Gastrocnemius medialis (tissue), 4 donors: Measurements from ENCODE around the gene RAD23B. TPM values are rescaled to one million over a fixed set of nuclear protein-coding genes. Genes with fewer than 3 reads are reported as not detected.
A peak's percentile ranks its signal among the peaks of the same experiment; 100 is the strongest.

Experiments used
- ATAC-seq, 2 donors: fragments of 150-250 bp; one replicate each; pipeline ENCODE4 v1.9.1; 2016
- DNase-seq, 2 donors: peaks; one replicate each; pipeline ENCODE4 v3.0.0-alpha.2; 2019
- H3K27ac ChIP-seq, 4 donors: fragments of 200-600 bp; sonication (generic); 1 replicate in 1 of 4; 2 replicates in 3 of 4; pipeline ENCODE4 v1.5.1; 2016 to 2018; ENCODE audit warnings: mild to moderate bottlenecking in 2 of 4, moderate library complexity in 1 of 4
- H3K27me3 ChIP-seq, 3 donors: fragments of 200-600 bp; sonication (generic) in 2 of 3; 1 replicate in 1 of 3; 2 replicates in 2 of 3; pipeline versions ENCODE4 v1.5.1 to v1.6.0; 2016 to 2019; ENCODE audit warnings: mild to moderate bottlenecking in 1 of 3, moderate library complexity in 1 of 3
- H3K36me3 ChIP-seq, 2 donors: fragments of 200-600 bp; sonication (generic) in 1 of 2; one replicate each; pipeline ENCODE4 v1.5.1; 2017 to 2018
- H3K4me1 ChIP-seq, 2 donors: fragments of 200-600 bp; sonication (generic) in 1 of 2; one replicate each; pipeline ENCODE4 v1.5.1; 2016 to 2017; ENCODE audit warnings: mild to moderate bottlenecking in 2 of 2
- H3K4me3 ChIP-seq, 4 donors: fragments of 200-600 bp; sonication (generic) in 3 of 4; 1 replicate in 1 of 4; 2 replicates in 3 of 4; pipeline ENCODE4 v1.5.1; 2016 to 2019; ENCODE audit warnings: mild to moderate bottlenecking in 2 of 4
- H3K9me3 ChIP-seq, 3 donors: fragments of 200-600 bp; sonication (generic) in 2 of 3; 1 replicate in 1 of 3; 2 replicates in 2 of 3; pipeline ENCODE4 v1.5.1; 2016 to 2019
- POLR2A ChIP-seq, 2 donors: fragments of 450-650 bp; IDR thresholded peaks; one replicate each; pipeline ENCODE4 v1.6.1; 2017; ENCODE audit warnings: antibody characterized with exemption in 2 of 2, mild to moderate bottlenecking in 2 of 2, moderate library complexity in 2 of 2
- in situ Hi-C, 4 donors: fragments of 200-750 bp; cut with MboI; loops; one replicate each; pipeline versions ENCODE4 v1.15.0 to v1.8.0; 2017; ENCODE audit warnings: low sequenced_read_pairs in 4 of 4
- intact Hi-C: fragments of 100-400 bp; cut with DNase I; formaldehyde crosslinking; loops from one replicate; pipeline ENCODE4 v1.15.1; 2023; ENCODE audit warnings: low total_unique reads
- total RNA-seq, 4 donors: library from RNA; depleted of rRNA; stranded (reverse); fragments of >200 nt; gene quantifications; one replicate each; pipeline versions ENCODE4 v1.1.0 to v1.2.3, GENCODE V29; 2016
- TF ChIP-seq, protein P1 (sequence below), 5 experiments: fragments of 450-650 bp in 3 of 5; fragments of 200-600 bp in 2 of 5; sonication (generic) in 2 of 5; IDR thresholded peaks in 4 of 5; conservative IDR thresholded peaks in 1 of 5; 1 replicate in 4 of 5; 2 replicates in 1 of 5; pipeline ENCODE4 v1.5.1; 2016 to 2019; ENCODE audit warnings: antibody characterized with exemption in 5 of 5, mild to moderate bottlenecking in 3 of 5, moderate library complexity in 3 of 5

RAD23B gene
- total RNA-seq, 4 donors from 2014 or later, result 163 to 249 (median 188) TPM

GRCh38 chr9:107335331-107335730 lies 52.3 kb downstream of the RAD23B start:
- Histone ChIP-seq H3K36me3 (peaks cover 0 to 52% of the 10 kb centered on the region in 2 donors), H3K27ac (no peak overlapping the region), H3K27me3 (no peaks in the 10 kb centered on the region), H3K4me1 (peaks cover 18 to 25% of the 10 kb centered on the region in 2 donors), H3K9me3 (no peaks in the 10 kb centered on the region), H3K4me3 (no peak overlapping the region)
- TF ChIP-seq POLR2A (IDR thresholded peaks at IDR 0.05), result no peak
- TF ChIP-seq, protein P1, sequence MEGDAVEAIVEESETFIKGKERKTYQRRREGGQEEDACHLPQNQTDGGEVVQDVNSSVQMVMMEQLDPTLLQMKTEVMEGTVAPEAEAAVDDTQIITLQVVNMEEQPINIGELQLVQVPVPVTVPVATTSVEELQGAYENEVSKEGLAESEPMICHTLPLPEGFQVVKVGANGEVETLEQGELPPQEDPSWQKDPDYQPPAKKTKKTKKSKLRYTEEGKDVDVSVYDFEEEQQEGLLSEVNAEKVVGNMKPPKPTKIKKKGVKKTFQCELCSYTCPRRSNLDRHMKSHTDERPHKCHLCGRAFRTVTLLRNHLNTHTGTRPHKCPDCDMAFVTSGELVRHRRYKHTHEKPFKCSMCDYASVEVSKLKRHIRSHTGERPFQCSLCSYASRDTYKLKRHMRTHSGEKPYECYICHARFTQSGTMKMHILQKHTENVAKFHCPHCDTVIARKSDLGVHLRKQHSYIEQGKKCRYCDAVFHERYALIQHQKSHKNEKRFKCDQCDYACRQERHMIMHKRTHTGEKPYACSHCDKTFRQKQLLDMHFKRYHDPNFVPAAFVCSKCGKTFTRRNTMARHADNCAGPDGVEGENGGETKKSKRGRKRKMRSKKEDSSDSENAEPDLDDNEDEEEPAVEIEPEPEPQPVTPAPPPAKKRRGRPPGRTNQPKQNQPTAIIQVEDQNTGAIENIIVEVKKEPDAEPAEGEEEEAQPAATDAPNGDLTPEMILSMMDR (IDR thresholded peaks at IDR 0.05 in 4 of 5, conservative IDR thresholded peaks at IDR 0.05 in 1 of 5), result no peak
- ATAC-seq (no peak), DNase-seq (no peak)
- intact Hi-C loops, result no loop called here
- in situ Hi-C loops, result loop anchor here in 1 of 4 donors (25.0 kb wide), 1 partner anchor 98 kb away; no protein-coding TSS in a partner anchor

DNA sequence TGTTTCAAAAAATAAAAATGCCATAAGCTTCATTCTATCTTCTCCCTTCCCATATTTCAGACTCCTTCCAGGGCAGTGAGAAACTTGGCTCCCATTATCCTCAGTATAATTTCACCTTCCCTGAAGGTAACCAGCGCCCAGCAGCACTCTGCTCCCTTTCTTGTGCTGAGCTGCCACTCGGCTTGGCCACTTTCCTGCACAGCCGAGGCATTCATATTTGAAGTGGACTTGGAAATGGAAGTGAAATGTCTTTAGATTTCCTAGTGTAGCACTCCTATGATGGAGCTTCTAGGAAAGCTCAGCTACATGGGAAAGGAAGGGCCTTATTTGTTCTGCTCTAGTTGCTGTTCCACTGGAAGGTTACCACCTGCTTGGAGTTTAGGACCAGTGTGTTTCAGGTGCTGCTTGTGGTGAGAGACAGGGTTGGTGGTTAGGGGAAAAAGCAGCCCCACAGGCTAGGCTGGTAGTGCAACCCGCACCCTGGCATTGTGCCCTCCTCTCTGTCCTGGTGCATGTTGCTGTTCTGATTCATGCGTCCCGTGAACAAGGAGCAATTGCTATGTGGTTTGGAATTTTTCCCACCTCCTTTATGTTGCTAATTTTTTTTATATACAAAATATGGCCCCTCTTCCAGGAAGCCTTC lies 53.8 kb downstream of the RAD23B start:
- in situ Hi-C loops, result loop anchor here in 1 of 4 donors (25.0 kb wide), 1 partner anchor 100 kb away; no protein-coding TSS in a partner anchor
- H3K4me1 ChIP-seq, result peaks cover 18 to 25% of the 10 kb centered on the region in 2 donors
- peak in 1 of 2 donors; percentile 57 for DNase-seq
- intact Hi-C loops, result no loop called here
- no peaks in the 10 kb centered on the region for H3K9me3 ChIP-seq
- peak; percentile 13 to 49 for ATAC-seq
- H3K27me3 ChIP-seq, result no peaks in the 10 kb centered on the region
- no peak overlapping the region for H3K4me3 ChIP-seq
- TF ChIP-seq POLR2A (IDR thresholded peaks at IDR 0.05), result no peak
- TF ChIP-seq, protein P1 (IDR thresholded peaks at IDR 0.05 in 4 of 5, conservative IDR thresholded peaks at IDR 0.05 in 1 of 5), result no peak
- peaks cover 0 to 37% of the 10 kb centered on the region in 2 donors for H3K36me3 ChIP-seq
- peak overlapping the region; percentile 40 to 69 (median 58) for H3K27ac ChIP-seq

GRCh38 chr9:107337676-107338590 lies 54.9 kb downstream of the RAD23B start:
- no peaks in the 10 kb centered on the region for H3K27me3 ChIP-seq
- no peak overlapping the region for H3K4me3 ChIP-seq
- ATAC-seq (peak in 1 of 2 donors; percentile 6), DNase-seq (no peak)
- peaks cover 18 to 25% of the 10 kb centered on the region in 2 donors for H3K4me1 ChIP-seq
- intact Hi-C loops (no loop called here), in situ Hi-C loops (loop anchor here in 1 of 4 donors (25.0 kb wide), 1 partner anchor 101 kb away; no protein-coding TSS in a partner anchor)
- H3K9me3 ChIP-seq, result no peaks in the 10 kb centered on the region
- peak overlapping the region; percentile 33 to 69 (median 50) for H3K27ac ChIP-seq
- no peak for TF ChIP-seq POLR2A (IDR thresholded peaks at IDR 0.05)
- TF ChIP-seq, protein P1 (IDR thresholded peaks at IDR 0.05 in 4 of 5, conservative IDR thresholded peaks at IDR 0.05 in 1 of 5), result no peak
- peaks cover 0 to 26% of the 10 kb centered on the region in 2 donors for H3K36me3 ChIP-seq

DNA sequence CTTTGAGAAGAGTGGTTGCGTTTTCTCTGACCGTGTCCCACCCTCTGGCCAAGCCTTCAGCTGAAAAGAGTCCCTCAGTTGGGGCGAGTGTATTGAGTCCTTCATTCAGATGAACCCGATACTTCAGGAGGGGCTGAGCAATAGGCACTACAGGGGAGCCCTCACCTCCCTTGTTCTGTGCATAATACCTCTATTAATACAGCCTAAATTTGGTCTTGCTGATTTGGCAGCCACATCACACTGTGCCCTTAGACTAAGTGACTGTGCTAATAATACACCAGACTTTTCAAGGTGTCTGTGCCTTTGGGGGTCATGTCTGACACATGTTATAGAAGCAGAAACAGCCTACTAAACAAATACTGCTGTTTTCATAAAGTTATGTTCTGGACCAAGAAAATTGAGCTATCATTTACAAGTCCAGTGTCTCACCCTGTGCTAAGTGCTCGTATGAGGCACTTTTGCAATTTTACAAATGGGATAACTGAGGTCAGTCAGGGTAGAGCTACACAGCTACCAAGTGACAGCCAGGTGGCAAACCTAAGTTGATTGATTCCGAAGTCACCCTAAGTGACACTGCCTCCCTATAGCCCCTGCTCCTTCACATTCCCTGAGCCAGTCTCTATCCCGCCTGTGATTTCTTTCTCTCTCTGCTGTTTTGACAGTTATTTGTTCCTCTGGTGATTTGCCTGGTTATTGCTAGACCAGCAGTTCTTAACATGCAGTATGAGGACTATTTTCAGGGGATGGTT lies 56.0 kb downstream of the RAD23B start:
- in situ Hi-C loops (loop anchor here in 1 of 4 donors (25.0 kb wide), 1 partner anchor 102 kb away; no protein-coding TSS in a partner anchor), intact Hi-C loops (no loop called here)
- peaks cover 0 to 14% of the 10 kb centered on the region in 2 donors for H3K36me3 ChIP-seq
- no peaks in the 10 kb centered on the region for H3K9me3 ChIP-seq
- H3K27me3 ChIP-seq, result no peaks in the 10 kb centered on the region
- no peak for TF ChIP-seq POLR2A (IDR thresholded peaks at IDR 0.05)
- TF ChIP-seq, protein P1 (IDR thresholded peaks at IDR 0.05 in 4 of 5, conservative IDR thresholded peaks at IDR 0.05 in 1 of 5), result no peak
- ATAC-seq (no peak), DNase-seq (no peak)
- H3K27ac ChIP-seq, result peak overlapping the region in 1 of 4 donors; percentile 60
- H3K4me1 ChIP-seq, result peaks cover 18 to 25% of the 10 kb centered on the region in 2 donors
- H3K4me3 ChIP-seq, result no peak overlapping the region
